H1 (cell line): ENCODE results near the gene PPIP5K1. TPM values are rescaled to one million over a fixed set of nuclear protein-coding genes. Genes with fewer than 3 reads are reported as not detected.

Experiments
- CTCF ChIA-PET: fragments of 300-600 bp; sonication (Branson Sonifier 250); formaldehyde crosslinking; loops from one replicate; lab custom pipeline; 2021; ENCODE audit not compliant: partially characterized antibody; lab: Charles Lee
- POLR2A ChIA-PET: fragments of 300-600 bp; sonication (Branson Sonifier 250); formaldehyde crosslinking; loops from one replicate; lab custom pipeline; 2021; ENCODE audit warnings: inconsistent platforms; ENCODE audit not compliant: partially characterized antibody; lab: Charles Lee
- DNase-seq, 2 experiments: peaks; one replicate each; pipeline versions ENCODE4 v3.0.0 to v3.0.0-alpha.2; 2010 to 2022; ENCODE audit warnings: low spot score in 2 of 2, low read depth in 1 of 2, mixed read lengths in 1 of 2
- FAIRE-seq: peaks from 2 replicates; lab custom pipeline; 2011; peaks lifted over from hg19 to GRCh38; lab: Jason Lieb, UNC
- H2AFZ ChIP-seq: 2 replicates; pipeline ENCODE4 v1.8.1; 2012; ENCODE audit warnings: low read length, inconsistent platforms
- H2AK5ac ChIP-seq: 2 replicates; pipeline ENCODE4 v1.6.1; 2013; ENCODE audit warnings: low read depth, low read length
- H2BK120ac ChIP-seq: replicated peaks from 2 replicates; pipeline ENCODE3; 2013; ENCODE audit warnings: low read depth, low read length, inconsistent platforms
- H2BK12ac ChIP-seq: 2 replicates; pipeline ENCODE4 v1.6.1; 2013; ENCODE audit warnings: low read depth, low read length
- H2BK15ac ChIP-seq: 2 replicates; pipeline ENCODE4 v1.6.1; 2013; ENCODE audit warnings: low read length
- H2BK20ac ChIP-seq: 2 replicates; pipeline ENCODE4 v1.6.1; 2013; ENCODE audit warnings: low read length
- H2BK5ac ChIP-seq: 2 replicates; pipeline ENCODE4 v1.6.1; 2013; ENCODE audit warnings: low read depth, low read length
- H3K14ac ChIP-seq: 2 replicates; pipeline ENCODE4 v1.6.1; 2013; ENCODE audit warnings: inconsistent platforms; ENCODE audit not compliant: insufficient read length
- H3K18ac ChIP-seq: 2 replicates; pipeline ENCODE4 v1.6.1; 2013; ENCODE audit warnings: low read length; ENCODE audit errors: extremely low read depth
- H3K23ac ChIP-seq: 2 replicates; pipeline ENCODE4 v1.6.1; 2013; ENCODE audit warnings: inconsistent platforms; ENCODE audit not compliant: insufficient read length
- H3K23me2 ChIP-seq: 2 replicates; pipeline ENCODE4 v1.6.1; 2013; ENCODE audit warnings: low read depth, low read length
- H3K27ac ChIP-seq: 2 replicates; pipeline ENCODE4 v1.6.1; 2011; ENCODE audit warnings: low read depth, low read length, inconsistent platforms
- H3K27me3 ChIP-seq, 4 experiments: replicated peaks in 1 of 4; 1 replicate in 1 of 4; 2 replicates in 3 of 4; pipeline versions ENCODE4 v1.6.1 to v1.8.1; 2011 to 2013; ENCODE audit warnings: low read length in 3 of 4, mild to moderate bottlenecking in 3 of 4, inconsistent platforms in 2 of 4, mixed read lengths in 2 of 4, moderate library complexity in 1 of 4; ENCODE audit not compliant: control insufficient read depth in 3 of 4, insufficient read depth in 3 of 4; ENCODE audit errors: extremely low read depth in 1 of 4
- H3K36me3 ChIP-seq, 4 experiments: 2 replicates each; pipeline versions ENCODE4 v1.6.1 to v1.8.1; 2011 to 2013; ENCODE audit warnings: mild to moderate bottlenecking in 4 of 4, low read length in 3 of 4, moderate library complexity in 2 of 4, control low read depth in 1 of 4, inconsistent platforms in 1 of 4; ENCODE audit not compliant: insufficient read depth in 4 of 4, control insufficient read depth in 2 of 4
- H3K4ac ChIP-seq: replicated peaks from 2 replicates; pipeline ENCODE3; 2013; ENCODE audit warnings: low read length, low read depth, mixed read lengths, inconsistent platforms; ENCODE audit not compliant: insufficient read length
- H3K4me1 ChIP-seq, 4 experiments: replicated peaks in 1 of 4; 1 replicate in 1 of 4; 2 replicates in 3 of 4; pipeline versions ENCODE4 v1.6.1 to v1.8.1; 2011 to 2013; ENCODE audit warnings: low read length in 3 of 4, inconsistent platforms in 2 of 4, mixed read lengths in 1 of 4; ENCODE audit not compliant: insufficient read depth in 4 of 4, control insufficient read depth in 3 of 4
- H3K4me2 ChIP-seq, 2 experiments: 2 replicates each; pipeline versions ENCODE4 v1.6.1 to v1.8.1; 2011 to 2013; ENCODE audit warnings: low read depth in 2 of 2, low read length in 2 of 2, control low read depth in 1 of 2, inconsistent platforms in 1 of 2, mild to moderate bottlenecking in 1 of 2; ENCODE audit not compliant: insufficient read depth in 1 of 2
- H3K4me3 ChIP-seq, 4 experiments: fragments of 200-600, 300-600 bp in 1 of 4; sonication (generic), shearing (Covaris generic), sonication (Bioruptor Twin) in 1 of 4; 2 replicates each; pipeline versions ENCODE4 v1.5.1 to v1.8.1; 2011 to 2016; ENCODE audit warnings: low read length in 4 of 4, low read depth in 3 of 4, control low read depth in 2 of 4, inconsistent platforms in 2 of 4, mild to moderate bottlenecking in 2 of 4, mixed read lengths in 1 of 4, moderate library complexity in 1 of 4; ENCODE audit not compliant: insufficient read depth in 2 of 4; ENCODE audit errors: extremely low read depth in 1 of 4
- H3K56ac ChIP-seq: replicated peaks from 2 replicates; pipeline ENCODE3; 2013; ENCODE audit warnings: low read depth, mild to moderate bottlenecking, mixed read lengths, low read length, inconsistent platforms; ENCODE audit not compliant: insufficient read length
- H3K79me1 ChIP-seq: 2 replicates; pipeline ENCODE4 v1.6.1; 2013; ENCODE audit warnings: low read depth, low read length, control low read depth
- H3K79me2 ChIP-seq, 2 experiments: 2 replicates each; pipeline versions ENCODE4 v1.6.1 to v1.8.1; 2012 to 2013; ENCODE audit warnings: low read length in 2 of 2, mild to moderate bottlenecking in 2 of 2, inconsistent platforms in 1 of 2; ENCODE audit not compliant: insufficient read depth in 2 of 2, control insufficient read depth in 1 of 2
- H3K9ac ChIP-seq, 4 experiments: replicated peaks in 1 of 4; 1 replicate in 1 of 4; 2 replicates in 3 of 4; pipeline versions ENCODE4 v1.6.1 to v1.8.1; 2011 to 2013; ENCODE audit warnings: low read depth in 3 of 4, low read length in 3 of 4, control low read depth in 2 of 4, mild to moderate bottlenecking in 2 of 4, moderate library complexity in 2 of 4, inconsistent platforms in 1 of 4; ENCODE audit errors: extremely low read depth in 1 of 4
- H3K9me3 ChIP-seq, 2 experiments: 2 replicates each; pipeline versions ENCODE4 v1.6.1 to v1.8.1; 2012 to 2013; ENCODE audit warnings: mild to moderate bottlenecking in 2 of 2, moderate library complexity in 2 of 2, control low read depth in 1 of 2, inconsistent platforms in 1 of 2, low read depth in 1 of 2, low read length in 1 of 2, mixed read lengths in 1 of 2; ENCODE audit not compliant: insufficient read depth in 2 of 2
- H4K20me1 ChIP-seq, 2 experiments: replicated peaks in 1 of 2; 2 replicates each; pipeline versions ENCODE3 to v1.8.1; 2011 to 2013; ENCODE audit warnings: inconsistent platforms in 2 of 2, low read length in 2 of 2, mild to moderate bottlenecking in 1 of 2; ENCODE audit not compliant: insufficient read depth in 2 of 2, control insufficient read depth in 1 of 2
- H4K5ac ChIP-seq: 2 replicates; pipeline ENCODE4 v1.6.1; 2013; ENCODE audit warnings: low read length, low read depth, mixed read lengths, inconsistent platforms; ENCODE audit not compliant: insufficient read length
- H4K8ac ChIP-seq: 2 replicates; pipeline ENCODE4 v1.8.0; 2013; ENCODE audit warnings: mild to moderate bottlenecking, moderate library complexity, low read length, inconsistent platforms; ENCODE audit not compliant: insufficient read depth; ENCODE audit errors: extremely low read depth
- H4K91ac ChIP-seq: replicated peaks from 2 replicates; pipeline ENCODE3; 2013; ENCODE audit warnings: low read length, mixed read lengths, inconsistent platforms; ENCODE audit not compliant: insufficient read length
- ATF3 ChIP-seq: IDR thresholded peaks from 2 replicates; pipeline ENCODE4 v1.6.1; 2011; ENCODE audit warnings: low read depth, mild to moderate bottlenecking, low read length; ENCODE audit not compliant: insufficient read depth
- BRCA1 ChIP-seq: IDR thresholded peaks from 2 replicates; pipeline ENCODE4 v1.6.1; 2012; ENCODE audit warnings: low read depth, low read length, improper control_type of control experiment
- CTBP2 ChIP-seq: IDR thresholded peaks from 2 replicates; pipeline ENCODE4 v1.7.0; 2011; ENCODE audit warnings: borderline replicate concordance, mild to moderate bottlenecking, moderate library complexity, mixed read lengths, low read length; ENCODE audit not compliant: insufficient read depth, insufficient read length
- E2F6 ChIP-seq: IDR thresholded peaks from 2 replicates; pipeline ENCODE4 v1.6.1; 2012; ENCODE audit warnings: inconsistent platforms
- PHF8 ChIP-seq: fragments of 200-600 bp; sonication (generic); conservative IDR thresholded peaks from 2 replicates; pipeline ENCODE4 v1.7.1; 2012; ENCODE audit warnings: low read depth, mild to moderate bottlenecking, inconsistent platforms, low read length, moderate library complexity
- POLR2A ChIP-seq, 2 experiments: IDR thresholded peaks; 1 replicate in 1 of 2; 2 replicates in 1 of 2; pipeline ENCODE4 v1.6.1; 2011; ENCODE audit warnings: low read depth in 2 of 2, low read length in 2 of 2, mild to moderate bottlenecking in 2 of 2; ENCODE audit errors: control extremely low read depth in 1 of 2
- POLR2AphosphoS5 ChIP-seq: IDR thresholded peaks from 2 replicates; pipeline ENCODE4 v1.6.1; 2011; ENCODE audit warnings: low read depth, low read length
- RAD21 ChIP-seq, 2 experiments: IDR thresholded peaks in 1 of 2; conservative IDR thresholded peaks in 1 of 2; 2 replicates each; pipeline ENCODE4 v1.6.1; 2011; ENCODE audit warnings: low read depth in 2 of 2, low read length in 2 of 2, improper control_type of control experiment in 1 of 2, inconsistent platforms in 1 of 2, mild to moderate bottlenecking in 1 of 2, moderate library complexity in 1 of 2
- SIN3A ChIP-seq, 2 experiments: IDR thresholded peaks in 1 of 2; conservative IDR thresholded peaks in 1 of 2; 2 replicates each; pipeline ENCODE4 v1.6.1; 2011 to 2012; ENCODE audit warnings: low read length in 2 of 2, improper control_type of control experiment in 1 of 2, low read depth in 1 of 2, mild to moderate bottlenecking in 1 of 2
- SP2 ChIP-seq: IDR thresholded peaks from 2 replicates; pipeline ENCODE4 v1.6.1; 2012; ENCODE audit warnings: mild to moderate bottlenecking, low read length, inconsistent platforms
- TAF7 ChIP-seq: optimal IDR thresholded peaks from 2 replicates; pipeline ENCODE3; 2011; ENCODE audit warnings: low read depth, mild to moderate bottlenecking, inconsistent platforms, low read length, moderate library complexity, borderline replicate concordance
- YY1 ChIP-seq: IDR thresholded peaks from 2 replicates; pipeline ENCODE4 v1.6.1; 2011; ENCODE audit warnings: low read depth, mild to moderate bottlenecking, low read length
- WGBS, 2 experiments: shearing (Covaris generic) in 1 of 2; methylation state at CpG; one replicate each; pipeline versions ENCODE4 v1.1.6 to v1.1.7; 2013 to 2015; ENCODE audit warnings: low lambda C conversion rate in 2 of 2, mixed read lengths in 2 of 2, inconsistent platforms in 1 of 2, low coverage in 1 of 2, missing lambda C conversion rate in 1 of 2; ENCODE audit not compliant: insufficient replicate concordance in 2 of 2, insufficient coverage in 1 of 2, insufficient read length in 1 of 2; ENCODE audit errors: extremely low coverage in 1 of 2, missing lambda C conversion rate in 1 of 2; 5-methylcytosine and 5-hydroxymethylcytosine counted together
- polyA plus RNA-seq, 7 experiments: library from polyadenylated mRNA; depleted of rRNA in 3 of 7; stranded (reverse) in 5 of 7; unstranded in 2 of 7; fragments of >200 nt in 5 of 7; fragments of 200-250 nt in 2 of 7; gene quantifications; 1 replicate in 5 of 7; 2 replicates in 1 of 7; 4 replicates in 1 of 7; pipeline versions ENCODE4 v1.2.1 to v1.2.3, GENCODE V29; 2011 to 2013; ENCODE audit warnings: missing spikeins in 2 of 7, mixed read lengths in 2 of 7
- total RNA-seq: library from RNA; stranded (reverse); fragmentation: NEBNext Ultra II Directional; extraction: Animal tissue kit (Norgen Biotek cat#: 25700); gene quantifications from 2 replicates; pipeline ENCODE4 v1.2.1, GENCODE V29; 2021

PPIP5K1 gene
- total and polyA plus RNA-seq, 2 of the 8 experiments (the other 6 are each of a cell fraction or from before 2014, with no cell fraction given) = 18.8 to 22.7 TPM

- CTCF ChIA-PET = interaction anchor here (0.6 to 8.7 kb wide), 5 partner anchors 12 to 277 kb away, joined by 3 to 121 read pairs (median 3); partner anchors contain the start of gene MAP1A
- POLR2A ChIA-PET = interaction anchor here (0.7 to 8.0 kb wide), 3 partner anchors 21 to 28 kb away, joined by 3 to 81 read pairs (median 3); no protein-coding TSS in a partner anchor
These were observed 101.2 kb downstream of the PPIP5K1 start for GRCh38 chr15:43488790-43489189.

More at GRCh38 chr15:43488790-43489189, 101.2 kb downstream of the PPIP5K1 start:
- H4K8ac ChIP-seq = no peak overlapping the region
- no peaks in the 10 kb centered on the region for H3K27me3 ChIP-seq
- H3K14ac ChIP-seq = no peak overlapping the region
- H3K4me2 ChIP-seq = no peak overlapping the region
- no peak for TF ChIP-seq BRCA1
- TF ChIP-seq CTBP2 = no peak
- no peak for TF ChIP-seq SIN3A (conservative IDR thresholded peaks at IDR 0.05 in 1 of 2, IDR thresholded peaks at IDR 0.05 in 1 of 2; ENCODE audit: low read depth in 1 of 2, low read length in 2 of 2)
- TF ChIP-seq TAF7 = no peak
- TF ChIP-seq ATF3 = no peak
- TF ChIP-seq RAD21 (IDR thresholded peaks at IDR 0.05 in 1 of 2, conservative IDR thresholded peaks at IDR 0.05 in 1 of 2; ENCODE audit: low read depth in 2 of 2, low read length in 2 of 2) = no peak
- no peak for TF ChIP-seq E2F6
- no peak for TF ChIP-seq POLR2AphosphoS5
- no peak for TF ChIP-seq POLR2A (IDR thresholded peaks at IDR 0.05; ENCODE audit: control extremely low read depth in 1 of 2, low read depth in 2 of 2, low read length in 2 of 2)
- TF ChIP-seq SP2 = no peak
- no peak for TF ChIP-seq YY1
- no peak for TF ChIP-seq PHF8
- H4K20me1 ChIP-seq = peaks cover 0 to 2% of the 10 kb centered on the region in 2 experiments
- WGBS, 2 experiments = 85% methylated on average over 3 of the region's 3 CpGs; no CpG with 5 or more reads in 1 of the 2 experiments
- H3K27ac ChIP-seq = no peak overlapping the region
- H2AFZ ChIP-seq = no peak overlapping the region
- no peak overlapping the region for H3K9ac ChIP-seq
- no peak overlapping the region for H3K18ac ChIP-seq
- H2BK120ac ChIP-seq = no peak overlapping the region
- H3K36me3 ChIP-seq = peaks cover 10 to 63% (median 28%) of the 10 kb centered on the region in 4 experiments; a peak in 7 of 8 replicates
- no peak overlapping the region for H3K4me3 ChIP-seq
- no peak overlapping the region for H4K91ac ChIP-seq
- no peak overlapping the region for H2BK12ac ChIP-seq
- no peak overlapping the region for H2AK5ac ChIP-seq
- peaks cover 0 to 52% of the 10 kb centered on the region in 2 experiments; a peak in 3 of 4 replicates for H3K79me2 ChIP-seq
- no peak overlapping the region for H3K56ac ChIP-seq
- no peak overlapping the region for H3K23ac ChIP-seq
- H3K4ac ChIP-seq = no peak overlapping the region
- H2BK5ac ChIP-seq = no peak overlapping the region
- no peak overlapping the region for H2BK20ac ChIP-seq
- H2BK15ac ChIP-seq = no peak overlapping the region
- H3K23me2 ChIP-seq = peaks cover 14% of the 10 kb centered on the region; the same call in 1 of the 2 replicates
- H3K9me3 ChIP-seq = no peaks in the 10 kb centered on the region
- H3K4me1 ChIP-seq = peaks cover 2 to 11% (median 3%) of the 10 kb centered on the region in 4 experiments; a peak in 4 of 7 replicates
- no peak overlapping the region for H4K5ac ChIP-seq
- no peaks in the 10 kb centered on the region for H3K79me1 ChIP-seq
- FAIRE-seq (no peak), DNase-seq (no peak)
